Sigmoid colon (tissue), 7 donors: ENCODE results near the gene EML4. TPM values are rescaled to one million over a fixed set of nuclear protein-coding genes. Genes with fewer than 3 reads are reported as not detected.
"Not testable (repeated sequence)": the region's sequence is repeated elsewhere in the genome, so short reads cannot be mapped to it uniquely, and the experiment has no call there.

Experiments used
- DNase-seq: peaks from one replicate; pipeline ENCODE4 v3.0.0-alpha.2; 2019
- H3K27ac ChIP-seq, 4 donors: fragments of 200-600 bp; sonication (generic); one replicate each; pipeline ENCODE4 v1.5.1; 2016 to 2019; ENCODE audit warnings: mild to moderate bottlenecking in 1 of 4
- H3K27me3 ChIP-seq, 3 donors: fragments of 200-600 bp; sonication (generic); one replicate each; pipeline ENCODE4 v1.5.1; 2019; ENCODE audit warnings: mild to moderate bottlenecking in 1 of 3
- H3K36me3 ChIP-seq, 4 donors: fragments of 200-600 bp; sonication (generic); one replicate each; pipeline ENCODE4 v1.5.1; 2016 to 2019
- H3K4me1 ChIP-seq, 4 donors: fragments of 200-600 bp; sonication (generic); one replicate each; pipeline ENCODE4 v1.5.1; 2017 to 2019
- H3K4me3 ChIP-seq, 4 donors: fragments of 200-600 bp; sonication (generic); one replicate each; pipeline ENCODE4 v1.5.1; 2017 to 2019; ENCODE audit warnings: mild to moderate bottlenecking in 2 of 4, moderate library complexity in 1 of 4
- H3K9me3 ChIP-seq, 4 donors: fragments of 200-600 bp in 3 of 4; sonication (generic) in 3 of 4; one replicate each; pipeline versions ENCODE4 v1.5.1 to v1.6.1; 2013 to 2019
- CTCF ChIP-seq, 4 experiments: fragments of 450-650 bp in 3 of 4; fragments of 200-600 bp in 1 of 4; IDR thresholded peaks; one replicate each; pipeline ENCODE4 v1.5.1; 2016 to 2019; ENCODE audit warnings: antibody characterized with exemption in 4 of 4, mild to moderate bottlenecking in 3 of 4, moderate library complexity in 2 of 4
- EP300 ChIP-seq, 4 donors: sonication (generic); formaldehyde crosslinking; IDR thresholded peaks; one replicate each; pipeline ENCODE4 v1.6.1; 2017; ENCODE audit warnings: antibody characterized with exemption in 4 of 4
- POLR2A ChIP-seq, 2 donors: fragments of 450-650 bp; IDR thresholded peaks; one replicate each; pipeline ENCODE4 v1.6.1; 2016; ENCODE audit warnings: antibody characterized with exemption in 2 of 2, mild to moderate bottlenecking in 2 of 2, moderate library complexity in 2 of 2
- POLR2AphosphoS5 ChIP-seq, 4 donors: sonication (generic); formaldehyde crosslinking; IDR thresholded peaks; one replicate each; pipeline ENCODE4 v1.6.1; 2017; ENCODE audit warnings: antibody characterized with exemption in 4 of 4
- WGBS, 2 donors: extraction: QIAGEN DNeasy Blood & Tissue Kit; methylation state at CpG; one replicate each; pipeline ENCODE4 v1.1.7; 2013; 5-methylcytosine and 5-hydroxymethylcytosine counted together
- intact Hi-C: fragments of 100-400 bp; cut with DNase I; formaldehyde crosslinking; loops from one replicate; pipeline ENCODE4 v1.15.1; 2023
- polyA plus RNA-seq, 3 donors: library from polyadenylated mRNA; stranded (reverse); fragments of 200-250 nt; gene quantifications; one replicate each; pipeline ENCODE4 v1.2.3, GENCODE V29; 2013
- total RNA-seq, 4 donors: library from RNA; depleted of rRNA; stranded (reverse); fragments of >200 nt; gene quantifications; one replicate each; pipeline ENCODE4 v1.1.0, GENCODE V29; 2016
- donor health status: healthy with polysubstance abuse.
- donor health status: Bipolar disorder and iron deficiency.
- donor health status: healthy.

The EML4 gene
- total and polyA plus RNA-seq, 7 donors: 16.1 to 27.8 (median 17.8) TPM

DNA sequence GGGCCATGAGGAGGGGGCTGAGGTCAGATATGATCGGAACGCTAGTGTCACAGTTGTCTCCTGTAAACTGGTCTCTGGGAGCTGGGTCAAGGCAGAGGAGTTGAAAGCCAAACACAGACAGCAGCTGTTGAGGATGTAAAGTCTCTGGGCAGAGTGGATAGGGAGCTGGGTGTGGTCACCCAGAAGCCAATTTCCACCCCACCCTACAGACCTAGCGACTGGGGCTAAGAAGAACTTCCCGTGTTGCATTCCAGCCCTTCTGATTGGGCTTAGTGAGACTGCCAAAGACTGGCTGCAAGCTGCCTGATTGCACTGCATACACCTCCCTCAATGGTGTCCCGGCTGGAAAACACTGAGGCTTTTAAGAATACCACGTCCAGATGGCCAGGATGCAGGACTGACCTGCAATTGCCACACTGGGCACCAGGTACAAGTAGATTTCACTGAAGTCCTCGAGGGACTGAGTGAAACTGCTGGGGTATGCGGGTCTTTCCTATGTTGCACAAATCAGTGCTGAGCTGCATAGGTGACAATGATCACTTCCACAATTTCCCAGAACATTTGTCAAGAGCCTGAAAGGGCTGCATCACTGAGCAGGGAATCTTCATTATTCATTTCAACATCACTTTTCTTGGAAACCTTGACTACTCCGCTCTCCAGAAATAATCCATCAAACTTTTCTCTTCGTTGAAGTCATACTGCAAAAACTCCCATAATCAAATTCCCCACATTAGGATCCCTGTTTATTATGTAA, 43.1 kb upstream of the EML4 start:
- intact Hi-C loops: no loop called here
- WGBS, 2 donors: 35 to 56% methylated on average over 10 of the region's 10 CpGs
- peak overlapping the region in 1 of 4 donors; percentile 8 for H3K27ac ChIP-seq

GRCh38 chr2:42126873-42127272, 42.3 kb upstream of the EML4 start:
- H3K9me3 ChIP-seq, H3K27ac ChIP-seq, H3K36me3 ChIP-seq, H3K27me3 ChIP-seq, DNase-seq, H3K4me3 ChIP-seq, intact Hi-C loops: not testable (repeated sequence)
- WGBS, 2 donors: 81 to 85% methylated on average over 10 of the region's 10 CpGs
- H3K4me1 ChIP-seq: peaks cover 0 to 33% (median 27%) of the 10 kb centered on the region in 4 donors

More for the DNA sequence above, 43.1 kb upstream of the EML4 start:
- peaks cover 0 to 26% (median 23%) of the 10 kb centered on the region in 4 donors for H3K4me1 ChIP-seq
- no peak overlapping the region for H3K4me3 ChIP-seq
- H3K9me3 ChIP-seq: no peaks in the 10 kb centered on the region
- TF ChIP-seq POLR2AphosphoS5 (IDR thresholded peaks at IDR 0.05) (peak in 1 of 4 donors; percentile 41), POLR2A (IDR thresholded peaks at IDR 0.05) (no peak), CTCF (IDR thresholded peaks at IDR 0.05) (no peak), EP300 (IDR thresholded peaks at IDR 0.05) (no peak)
- no peaks in the 10 kb centered on the region for H3K27me3 ChIP-seq
- DNase-seq: no peak
- H3K36me3 ChIP-seq: no peaks in the 10 kb centered on the region

DNA sequence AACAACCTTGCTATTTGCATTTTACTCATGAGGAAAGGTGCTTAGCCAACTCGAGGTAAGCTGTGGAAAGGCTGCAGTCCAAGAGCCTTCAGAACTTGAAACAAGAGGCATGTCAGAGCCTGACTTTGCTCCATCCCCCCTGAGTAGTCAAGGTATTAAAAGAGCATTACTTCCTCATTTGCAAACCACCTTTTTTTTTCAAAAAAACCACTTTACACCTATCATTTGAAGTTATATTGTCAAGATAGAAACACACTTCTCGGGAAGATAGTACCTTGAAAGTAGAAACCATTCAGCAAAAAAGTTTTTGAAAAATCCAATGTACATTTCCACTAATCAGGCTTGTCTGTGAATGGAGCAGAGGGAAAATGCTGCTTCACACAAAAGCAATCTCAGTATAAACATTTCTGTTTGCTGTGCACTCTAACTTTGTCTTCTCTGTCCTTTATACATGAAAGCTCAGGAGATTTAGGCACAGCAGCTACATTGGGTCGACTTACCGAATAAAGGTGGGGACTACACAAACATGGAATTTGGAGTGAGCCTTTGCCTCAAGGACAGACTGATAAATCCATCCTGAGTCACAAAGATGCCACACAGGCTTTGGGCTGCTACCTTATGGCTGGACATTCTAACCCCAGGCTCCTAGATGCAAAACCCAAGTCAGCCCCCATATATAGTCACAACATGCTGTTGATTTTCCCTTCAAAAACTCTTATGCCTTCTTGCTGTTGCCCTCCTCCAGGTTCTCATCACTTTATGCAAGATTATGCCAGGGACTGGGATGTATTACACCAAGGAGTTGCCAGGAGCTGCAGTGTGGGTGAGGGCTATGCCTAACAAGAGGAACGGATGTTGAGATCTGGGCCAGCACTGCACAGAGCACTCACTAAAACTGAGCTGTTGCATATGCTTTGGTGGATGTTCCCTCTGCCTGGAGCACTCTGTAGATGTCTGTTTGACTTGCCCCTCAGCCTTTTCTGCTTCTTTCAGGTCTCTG, 41.4 kb upstream of the EML4 start:
- WGBS, 2 donors: 31 to 37% methylated on average over 5 of the region's 5 CpGs
- no peaks in the 10 kb centered on the region for H3K36me3 ChIP-seq
- TF ChIP-seq CTCF (IDR thresholded peaks at IDR 0.05) (no peak), POLR2A (IDR thresholded peaks at IDR 0.05) (no peak), EP300 (IDR thresholded peaks at IDR 0.05) (no peak), POLR2AphosphoS5 (IDR thresholded peaks at IDR 0.05) (no peak)
- no peaks in the 10 kb centered on the region for H3K9me3 ChIP-seq
- peak overlapping the region in 1 of 4 donors; percentile 10 for H3K27ac ChIP-seq
- H3K4me3 ChIP-seq: no peak overlapping the region
- peaks cover 0 to 41% (median 36%) of the 10 kb centered on the region in 4 donors for H3K4me1 ChIP-seq
- intact Hi-C loops: loop anchor here (2.0 kb wide), 1 partner anchor 15 kb away; no protein-coding TSS in a partner anchor
- H3K27me3 ChIP-seq: no peaks in the 10 kb centered on the region
- no peak for DNase-seq

DNA sequence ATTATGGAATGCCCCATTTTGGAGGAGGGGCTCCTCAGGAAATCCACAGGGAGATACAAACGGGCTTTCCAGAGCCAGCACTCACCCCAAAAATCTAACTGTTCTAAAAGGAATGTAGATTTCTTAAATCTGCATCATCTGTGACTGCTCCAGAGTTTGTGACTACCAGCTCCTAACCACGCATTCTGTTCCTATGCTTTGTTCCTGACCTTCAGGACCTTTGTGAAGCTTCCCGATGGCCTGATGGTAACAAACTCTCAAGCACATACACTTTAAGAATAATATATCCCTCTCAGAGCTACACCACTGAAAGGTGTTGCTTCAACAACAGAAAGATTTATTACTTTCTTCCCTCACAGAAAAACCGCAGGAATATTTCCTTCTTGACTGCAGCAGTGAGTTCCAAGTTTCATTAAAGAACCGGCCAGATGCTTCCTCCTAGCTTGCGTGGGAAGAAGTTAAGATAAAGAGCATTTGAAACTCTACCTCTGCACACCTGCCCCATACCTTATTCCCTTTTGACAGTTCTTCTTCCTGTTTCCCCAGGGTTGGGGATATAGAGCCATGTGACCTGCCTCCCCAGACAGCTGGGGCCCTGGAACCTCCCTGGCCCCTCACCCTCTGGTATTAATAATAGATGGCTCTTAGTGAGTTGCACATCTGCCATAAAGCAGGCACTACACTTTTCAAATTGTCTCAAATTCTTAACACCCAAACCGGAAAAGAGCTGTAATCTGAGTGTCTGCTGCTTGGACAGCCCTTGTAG, 40.2 kb upstream of the EML4 start:
- WGBS, 2 donors: 18 to 25% methylated on average over 7 of the region's 7 CpGs

DNA sequence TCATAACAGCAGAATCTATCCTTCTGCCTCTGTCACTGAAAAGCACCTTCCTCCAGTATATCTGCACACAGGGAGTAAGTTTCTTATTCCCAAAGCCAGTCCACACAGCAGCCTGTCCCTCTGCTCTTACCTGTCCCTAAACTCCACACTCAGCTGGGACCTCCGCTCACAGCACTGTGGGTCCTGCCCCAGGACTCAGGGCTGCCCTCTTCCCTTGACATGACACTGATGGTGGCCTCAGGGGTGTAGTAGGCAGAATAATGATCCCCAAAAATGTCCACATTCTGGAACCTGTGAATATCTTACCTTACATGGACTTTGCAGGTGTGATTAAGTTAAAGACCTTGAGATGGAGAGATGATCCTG, 39.7 kb upstream of the EML4 start:
- Histone ChIP-seq H3K9me3 (no peaks in the 10 kb centered on the region), H3K27ac (peak overlapping the region in 2 of 4 donors; percentile 34 to 56), H3K4me1 (peaks cover 0 to 54% (median 48%) of the 10 kb centered on the region in 4 donors), H3K27me3 (no peaks in the 10 kb centered on the region), H3K4me3 (no peak overlapping the region), H3K36me3 (no peaks in the 10 kb centered on the region)
- no peak for TF ChIP-seq POLR2AphosphoS5 (IDR thresholded peaks at IDR 0.05)
- no peak for TF ChIP-seq POLR2A (IDR thresholded peaks at IDR 0.05)
- TF ChIP-seq CTCF (IDR thresholded peaks at IDR 0.05): no peak
- TF ChIP-seq EP300 (IDR thresholded peaks at IDR 0.05): no peak
- intact Hi-C loops: loop anchor here (2.0 kb wide), 1 partner anchor 13 kb away; no protein-coding TSS in a partner anchor
- WGBS, 2 donors: 94 to 98% methylated on average over 1 of the region's 1 CpG
- DNase-seq: no peak

More for the DNA sequence above, 40.2 kb upstream of the EML4 start:
- H3K36me3 ChIP-seq: no peaks in the 10 kb centered on the region
- H3K9me3 ChIP-seq: no peaks in the 10 kb centered on the region
- TF ChIP-seq POLR2AphosphoS5 (IDR thresholded peaks at IDR 0.05): peak in 1 of 4 donors; percentile 40
- no peak for TF ChIP-seq EP300 (IDR thresholded peaks at IDR 0.05)
- DNase-seq: no peak
- H3K4me3 ChIP-seq: no peak overlapping the region
- H3K27me3 ChIP-seq: no peaks in the 10 kb centered on the region
- peaks cover 0 to 53% (median 47%) of the 10 kb centered on the region in 4 donors for H3K4me1 ChIP-seq
- peak overlapping the region in 2 of 4 donors; percentile 34 to 56 for H3K27ac ChIP-seq
- intact Hi-C loops: loop anchor here (2.0 kb wide), 1 partner anchor 14 kb away; no protein-coding TSS in a partner anchor
